Measurements from ENCODE around the gene POLR2E. TPM values are rescaled to one million over a fixed set of nuclear protein-coding genes. Genes with fewer than 3 reads are reported as not detected.
A peak's percentile ranks its signal among the peaks of the same experiment; 100 is the strongest.

The POLR2E gene
- total RNA-seq, 2 experiments from 2014 or later: 120 to 133 TPM

DNA sequence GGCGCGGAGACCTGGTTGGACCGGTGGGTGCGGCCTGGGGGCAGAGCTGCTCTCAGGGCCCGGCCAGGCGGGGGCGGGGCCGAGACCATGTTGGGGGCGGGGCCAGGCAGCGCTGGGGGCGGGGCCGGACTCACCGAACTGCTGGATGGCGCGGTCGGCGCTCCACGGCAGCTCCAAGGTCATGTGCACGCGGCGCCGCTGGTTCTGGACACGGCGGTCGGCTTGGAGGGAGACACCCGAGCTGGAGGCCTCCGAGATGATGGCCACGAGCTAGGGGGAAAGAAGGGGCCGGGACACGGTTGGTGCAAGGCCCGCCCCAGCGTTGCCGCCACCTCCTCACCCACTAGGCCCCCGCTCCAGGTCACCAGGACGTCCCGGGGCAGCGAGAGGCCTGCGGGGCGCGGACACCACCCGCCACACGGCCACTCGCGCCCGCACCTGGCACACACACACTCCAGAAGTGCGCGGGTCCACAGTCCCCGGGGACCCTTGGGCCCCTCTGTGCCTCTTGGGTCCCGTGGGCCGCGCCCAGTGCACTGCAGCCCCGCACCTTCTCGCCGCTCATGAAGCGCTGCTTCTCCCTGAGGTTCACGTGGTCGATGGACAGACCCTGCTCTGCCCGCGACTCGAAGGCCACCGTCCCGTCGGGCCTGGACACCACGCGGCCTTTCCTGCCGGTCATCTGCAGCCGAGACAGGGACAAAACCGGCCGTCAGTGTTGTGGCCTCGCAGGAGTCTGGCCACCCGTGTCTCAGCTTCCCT, 17.3 kb upstream of the POLR2E start:
- Mint-ChIP-seq H3K4me3 (no peak overlapping the region), H3K36me3 (ENCODE audit: low read depth) (peaks cover 3% of the 10 kb centered on the region), H3K27ac (no peak overlapping the region), H3K27me3 (no peaks in the 10 kb centered on the region), H3K4me1 (peaks cover 3% of the 10 kb centered on the region), H3K9me3 (no peaks in the 10 kb centered on the region)
- CTCF ChIA-PET: interaction anchor here (1.1 to 3.5 kb wide), 10 partner anchors 9 to 132 kb away, joined by 3 to 22 read pairs (median 8); partner anchors contain the start of gene GPX4
- POLR2A ChIA-PET: no interaction called here
- DNase-seq: no peak

DNA sequence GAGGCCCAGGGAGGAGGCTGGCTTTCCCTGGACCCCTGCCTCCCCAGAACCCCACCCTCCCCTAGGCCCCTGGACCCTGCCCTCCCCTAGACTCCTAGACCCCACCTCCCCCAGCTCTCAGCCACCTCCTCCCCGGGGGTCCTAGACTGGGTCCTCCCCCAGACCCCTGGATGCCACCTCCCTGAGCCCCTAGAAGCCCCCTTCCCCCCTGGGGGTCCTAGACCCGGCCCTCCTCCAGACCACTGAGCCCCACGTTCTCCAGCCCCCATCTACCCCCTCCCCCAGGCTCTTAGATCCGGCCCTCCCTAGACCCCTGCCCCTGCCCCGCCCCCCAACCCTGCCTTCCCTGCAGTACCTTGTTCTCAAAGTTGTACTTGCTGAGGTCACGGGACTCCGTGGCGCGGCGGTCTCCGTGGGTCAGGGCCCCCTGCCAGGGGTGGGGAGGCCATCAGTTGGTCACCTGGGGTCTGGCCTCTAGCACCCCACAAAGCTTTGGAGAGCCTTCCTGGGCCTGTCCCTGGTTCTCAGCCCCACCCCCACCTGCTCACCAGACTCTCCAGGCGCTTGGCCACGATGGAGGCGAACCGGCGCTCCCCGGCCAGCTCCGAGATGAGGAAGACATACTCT, 16.6 kb upstream of the POLR2E start:
- no peak overlapping the region for H3K4me3 Mint-ChIP-seq
- DNase-seq: no peak
- no peaks in the 10 kb centered on the region for H3K27me3 Mint-ChIP-seq
- no peak overlapping the region for H3K27ac Mint-ChIP-seq
- CTCF ChIA-PET: interaction anchor here (1.0 to 3.5 kb wide), 5 partner anchors 9 to 47 kb away, joined by 3 to 22 read pairs (median 7); partner anchors contain the start of gene GPX4
- H3K9me3 Mint-ChIP-seq: no peaks in the 10 kb centered on the region
- H3K36me3 Mint-ChIP-seq (ENCODE audit: low read depth): peaks cover 6% of the 10 kb centered on the region
- POLR2A ChIA-PET: no interaction called here
- H3K4me1 Mint-ChIP-seq: peaks cover 5% of the 10 kb centered on the region

DNA sequence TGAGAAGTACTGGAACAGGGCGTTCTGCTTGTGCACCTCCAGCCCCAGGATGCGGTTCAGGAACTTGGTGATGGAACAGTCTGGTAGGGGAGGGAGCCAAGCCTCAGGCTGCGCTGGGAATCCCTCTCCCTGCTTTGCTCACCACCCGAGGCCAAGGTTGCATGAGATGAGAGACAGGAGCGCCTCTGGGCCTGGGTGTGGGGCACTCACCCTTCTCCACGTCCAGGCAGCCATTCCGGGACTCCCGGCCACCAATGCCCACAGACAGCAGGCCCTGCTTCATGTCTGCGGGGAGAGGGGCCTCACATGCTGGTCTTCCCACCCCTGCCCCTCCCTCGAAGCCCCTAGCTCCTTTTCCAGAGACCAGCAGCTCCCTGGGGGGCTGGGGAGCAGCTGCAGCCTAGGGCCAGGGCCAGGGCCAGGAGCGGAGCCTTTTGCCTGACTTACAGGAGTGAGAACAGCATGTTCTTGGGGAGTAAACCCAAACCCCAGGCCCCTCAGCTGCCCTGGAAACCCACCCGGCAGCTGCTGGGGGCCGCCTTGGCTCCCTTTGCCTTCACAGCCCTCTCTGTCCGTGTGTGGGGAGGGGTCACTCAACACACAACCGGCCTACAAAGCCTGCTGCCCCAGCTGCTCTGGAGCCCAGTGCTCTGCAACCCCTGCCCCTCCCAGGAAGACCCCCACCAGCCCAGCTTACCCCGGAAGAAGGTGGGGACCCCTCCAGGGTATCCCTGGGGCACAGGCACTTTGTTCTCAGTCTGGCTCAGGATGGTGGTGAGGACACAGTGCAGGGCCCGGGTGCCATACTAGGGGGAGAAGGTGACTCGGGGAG, 15.8 kb upstream of the POLR2E start:
- Mint-ChIP-seq H3K27me3 (no peaks in the 10 kb centered on the region), H3K9me3 (no peaks in the 10 kb centered on the region), H3K4me1 (peaks cover 5% of the 10 kb centered on the region), H3K4me3 (no peak overlapping the region), H3K36me3 (ENCODE audit: low read depth) (peaks cover 6% of the 10 kb centered on the region), H3K27ac (no peak overlapping the region)
- DNase-seq: no peak
- ChIA-PET CTCF (interaction anchor here (1.0 to 1.3 kb wide), 2 partner anchors 24 to 46 kb away, joined by 3 read pairs; no protein-coding TSS in a partner anchor), POLR2A (no interaction called here)

GRCh38 chr19:1109697-1110671, 14.8 kb upstream of the POLR2E start:
- Mint-ChIP-seq H3K4me1 (peaks cover 10% of the 10 kb centered on the region), H3K4me3 (no peak overlapping the region), H3K27ac (no peak overlapping the region), H3K27me3 (no peaks in the 10 kb centered on the region), H3K9me3 (no peaks in the 10 kb centered on the region), H3K36me3 (ENCODE audit: low read depth) (peaks cover 6% of the 10 kb centered on the region)
- POLR2A ChIA-PET: no interaction called here
- no peak for DNase-seq
- CTCF ChIA-PET: interaction anchor here (0.5 kb wide), 1 partner anchor 84 kb away, joined by 4 read pairs; no protein-coding TSS in a partner anchor

GRCh38 chr19:1109032-1109551, 13.9 kb upstream of the POLR2E start:
- peaks cover 10% of the 10 kb centered on the region for H3K4me1 Mint-ChIP-seq
- ChIA-PET POLR2A (no interaction called here), CTCF (interaction anchor here (0.5 kb wide), 1 partner anchor 85 kb away, joined by 4 read pairs; no protein-coding TSS in a partner anchor)
- H3K27ac Mint-ChIP-seq: no peak overlapping the region
- peaks cover 2% of the 10 kb centered on the region for H3K36me3 Mint-ChIP-seq (ENCODE audit: low read depth)
- H3K9me3 Mint-ChIP-seq: no peaks in the 10 kb centered on the region
- no peak overlapping the region for H3K4me3 Mint-ChIP-seq
- DNase-seq: no peak
- H3K27me3 Mint-ChIP-seq: no peaks in the 10 kb centered on the region

- Mint-ChIP-seq H3K9me3 (no peaks in the 10 kb centered on the region), H3K27me3 (no peaks in the 10 kb centered on the region), H3K4me3 (no peak overlapping the region), H3K36me3 (ENCODE audit: low read depth) (peaks cover 2% of the 10 kb centered on the region), H3K4me1 (peaks cover 10% of the 10 kb centered on the region), H3K27ac (no peak overlapping the region)
- ChIA-PET CTCF (no interaction called here), POLR2A (no interaction called here)
- no peak for DNase-seq
These were observed 13.3 kb upstream of the POLR2E start for GRCh38 chr19:1108291-1109031.

GRCh38 chr19:1107661-1108261, 12.6 kb upstream of the POLR2E start:
- H3K27me3 Mint-ChIP-seq: no peaks in the 10 kb centered on the region
- ChIA-PET CTCF (no interaction called here), POLR2A (no interaction called here)
- no peak overlapping the region for H3K27ac Mint-ChIP-seq
- peaks cover 2% of the 10 kb centered on the region for H3K36me3 Mint-ChIP-seq (ENCODE audit: low read depth)
- no peak for DNase-seq
- H3K4me1 Mint-ChIP-seq: peaks cover 15% of the 10 kb centered on the region
- no peaks in the 10 kb centered on the region for H3K9me3 Mint-ChIP-seq
- no peak overlapping the region for H3K4me3 Mint-ChIP-seq

DNA sequence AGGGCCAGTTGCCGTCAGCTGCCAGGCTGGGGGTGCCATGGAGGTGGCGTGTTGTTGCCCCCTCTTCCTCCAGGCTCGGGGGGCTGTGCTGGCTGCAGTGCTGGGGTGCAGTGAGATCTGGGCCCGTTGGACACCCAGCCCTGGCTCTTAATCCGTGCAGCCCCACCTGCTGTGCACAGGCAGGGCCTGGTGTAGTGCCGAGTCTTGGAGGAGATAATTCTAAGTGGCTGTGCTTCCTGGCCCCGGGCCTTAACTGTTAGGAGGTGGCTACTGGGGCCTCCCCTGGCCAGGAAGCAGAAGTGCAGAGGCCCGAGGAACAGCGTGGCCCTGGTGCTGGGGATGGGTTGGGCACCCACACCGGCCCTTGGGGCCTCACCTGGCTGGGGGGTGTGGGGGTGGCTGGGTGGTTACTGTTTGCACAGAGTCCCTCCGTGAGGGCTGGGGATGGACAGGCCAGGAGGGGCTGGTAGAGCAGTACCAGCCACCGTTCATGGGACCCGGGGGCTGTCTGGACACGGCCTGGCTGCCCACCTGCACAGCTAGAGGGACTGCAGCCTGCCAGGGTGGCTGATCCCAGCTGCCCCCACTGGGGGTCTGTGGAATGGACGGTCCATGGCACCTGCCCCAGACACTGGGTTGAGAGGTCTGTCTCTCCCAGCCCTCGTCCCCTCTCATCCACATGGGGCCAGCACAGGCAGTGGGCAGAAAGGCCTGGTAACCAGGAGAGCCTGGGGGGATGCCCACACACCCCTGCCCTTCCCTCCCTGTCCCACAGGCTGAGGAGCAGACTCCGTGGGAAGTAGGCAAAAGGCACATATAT, 11.9 kb upstream of the POLR2E start:
- H3K27me3 Mint-ChIP-seq: no peaks in the 10 kb centered on the region
- POLR2A ChIA-PET: no interaction called here
- H3K4me1 Mint-ChIP-seq: peaks cover 20% of the 10 kb centered on the region
- CTCF ChIA-PET: interaction anchor here (0.5 kb wide), 1 partner anchor 70 kb away, joined by 3 read pairs; no protein-coding TSS in a partner anchor
- H3K9me3 Mint-ChIP-seq: no peaks in the 10 kb centered on the region
- peaks cover 2% of the 10 kb centered on the region for H3K36me3 Mint-ChIP-seq (ENCODE audit: low read depth)
- DNase-seq: no peak
- H3K27ac Mint-ChIP-seq: peak overlapping the region; percentile 3
- H3K4me3 Mint-ChIP-seq: peak overlapping the region; percentile 35

GRCh38 chr19:1105873-1106840, 11.0 kb upstream of the POLR2E start:
- ChIA-PET CTCF (interaction anchor here (0.5 to 1.2 kb wide), 4 partner anchors 8 to 71 kb away, joined by 3 read pairs; no protein-coding TSS in a partner anchor), POLR2A (no interaction called here)
- peak overlapping the region; percentile 62 for H3K27ac Mint-ChIP-seq
- H3K4me1 Mint-ChIP-seq: peaks cover 29% of the 10 kb centered on the region
- no peak for DNase-seq
- no peaks in the 10 kb centered on the region for H3K27me3 Mint-ChIP-seq
- no peaks in the 10 kb centered on the region for H3K9me3 Mint-ChIP-seq
- peak overlapping the region; percentile 61 for H3K4me3 Mint-ChIP-seq
- peaks cover 2% of the 10 kb centered on the region for H3K36me3 Mint-ChIP-seq (ENCODE audit: low read depth)
